MM.1S (cell line): ENCODE data around the gene LIF.

Source experiments
- DNase-seq: peaks from one replicate; pipeline ENCODE4 v3.0.0-alpha.2; 2015
- H2AFZ ChIP-seq: fragments of 300-600 bp; sonication (generic); 2 replicates; pipeline ENCODE4 v1.6.0; 2016; ENCODE audit warnings: antibody characterized with exemption, low read length
- H3F3A ChIP-seq: fragments of 300-600 bp; sonication (generic); 2 replicates; pipeline ENCODE4 v1.6.1; 2016; ENCODE audit warnings: mild to moderate bottlenecking, antibody characterized with exemption, low read length, moderate library complexity, mixed read lengths; ENCODE audit not compliant: insufficient read depth
- H3K27ac ChIP-seq: fragments of 300-600 bp; sonication (generic); 2 replicates; pipeline ENCODE4 v1.5.1; 2016; ENCODE audit warnings: mild to moderate bottlenecking, low read length
- H3K27me3 ChIP-seq: fragments of 300-600 bp; sonication (generic); replicated peaks from 2 replicates; pipeline ENCODE4 v1.6.0; 2016; ENCODE audit warnings: low read length; ENCODE audit not compliant: insufficient read depth
- H3K36me3 ChIP-seq: fragments of 300-600 bp; sonication (generic); replicated peaks from 2 replicates; pipeline ENCODE4 v1.6.1; 2016; ENCODE audit warnings: mild to moderate bottlenecking, low read length, mixed read lengths; ENCODE audit not compliant: insufficient read depth
- H3K4me1 ChIP-seq: fragments of 300-600 bp; sonication (generic); 2 replicates; pipeline ENCODE4 v1.6.1; 2016; ENCODE audit warnings: low read length, mixed read lengths
- H3K4me2 ChIP-seq: fragments of 300-600 bp; sonication (generic); 2 replicates; pipeline ENCODE4 v1.6.0; 2016; ENCODE audit warnings: low read depth, low read length
- H3K4me3 ChIP-seq: fragments of 300-600 bp; sonication (generic); 2 replicates; pipeline ENCODE4 v1.5.1; 2016; ENCODE audit warnings: low read length, mixed read lengths
- H3K79me2 ChIP-seq: fragments of 300-600 bp; sonication (generic); 2 replicates; pipeline ENCODE4 v1.6.1; 2016; ENCODE audit warnings: mixed run types, low read length, mixed read lengths
- H3K9ac ChIP-seq: fragments of 300-600 bp; sonication (generic); 2 replicates; pipeline ENCODE4 v1.6.1; 2016; ENCODE audit warnings: low read length, mixed read lengths
- H3K9me2 ChIP-seq: fragments of 300-600 bp; sonication (generic); replicated peaks from 2 replicates; pipeline ENCODE4 v1.6.1; 2016; ENCODE audit warnings: mild to moderate bottlenecking, low read length, mixed read lengths; ENCODE audit not compliant: insufficient read depth
- H3K9me3 ChIP-seq: fragments of 300-600 bp; sonication (generic); replicated peaks from 2 replicates; pipeline ENCODE4 v1.6.1; 2016; ENCODE audit warnings: mild to moderate bottlenecking, low read length, mixed read lengths; ENCODE audit not compliant: insufficient read depth
- H4K20me1 ChIP-seq: fragments of 300-600 bp; sonication (generic); 2 replicates; pipeline ENCODE4 v1.6.1; 2016; ENCODE audit warnings: mild to moderate bottlenecking, low read length, moderate library complexity, mixed read lengths; ENCODE audit not compliant: insufficient read depth
- EZH2 ChIP-seq: fragments of 300-600 bp; sonication (generic); optimal IDR thresholded peaks from 2 replicates; pipeline ENCODE3; 2017; ENCODE audit warnings: low read depth, mild to moderate bottlenecking, antibody characterized with exemption, low read length, mixed read lengths
- EZH2phosphoT487 ChIP-seq: fragments of 300-600 bp; sonication (generic); IDR thresholded peaks from 2 replicates; pipeline ENCODE4 v1.6.1; 2018; ENCODE audit warnings: antibody characterized with exemption, low read length
- TF ChIP-seq, protein P1 (sequence below): fragments of 300-600 bp; sonication (generic); IDR thresholded peaks from 2 replicates; pipeline ENCODE4 v1.5.1; 2016; ENCODE audit warnings: antibody characterized with exemption, low read length, mixed read lengths

The LIF gene

DNA sequence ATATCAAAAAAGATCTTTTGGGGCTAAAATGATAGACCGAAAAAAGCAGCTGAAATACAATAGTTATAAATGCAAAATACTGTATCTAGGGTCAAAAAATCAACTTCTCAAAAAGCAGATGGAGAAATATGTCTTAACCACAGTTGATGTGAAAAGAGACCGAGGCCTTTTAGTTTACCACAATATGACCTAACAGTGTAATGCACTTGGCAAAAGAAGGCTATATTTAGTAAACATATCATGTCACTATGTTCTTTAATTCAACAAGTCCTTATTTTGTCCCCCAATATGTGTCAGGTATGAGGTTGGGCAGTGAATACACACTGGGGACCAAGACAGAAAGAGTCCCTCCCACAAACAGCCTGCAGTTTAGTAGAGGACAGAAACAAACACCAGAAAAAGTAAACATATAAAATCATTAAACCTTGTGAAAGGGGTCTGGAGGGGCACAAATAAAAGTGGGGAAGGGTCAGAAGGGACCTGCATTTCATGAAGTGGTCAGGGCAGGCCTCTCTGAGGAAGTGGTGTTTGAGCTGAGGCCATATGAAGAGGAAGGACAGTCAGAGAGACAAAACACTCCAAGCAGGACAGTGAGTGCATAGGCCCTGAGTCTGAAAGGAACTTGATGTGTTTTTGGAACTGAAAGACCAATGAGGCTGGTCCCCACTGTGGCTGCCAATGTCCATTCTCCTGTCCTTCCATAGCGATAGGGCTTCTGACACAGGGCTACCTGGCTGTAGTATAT is 53.4 kb downstream of the LIF start:
- no peaks in the 10 kb centered on the region for H3K9me3 ChIP-seq
- no peak for TF ChIP-seq EZH2phosphoT487
- no peak overlapping the region for H3K9ac ChIP-seq
- no peak overlapping the region for H3K27ac ChIP-seq
- H2AFZ ChIP-seq = no peak overlapping the region
- H3K27me3 ChIP-seq = no peaks in the 10 kb centered on the region
- H3K4me2 ChIP-seq = no peak overlapping the region
- DNase-seq = no peak
- H3K79me2 ChIP-seq = no peaks in the 10 kb centered on the region
- H3K4me3 ChIP-seq = no peak overlapping the region
- H3K9me2 ChIP-seq = no peaks in the 10 kb centered on the region
- H3F3A ChIP-seq = no peaks in the 10 kb centered on the region
- H3K4me1 ChIP-seq = 0 out of 2 replicates have a peak, but pooled peaks cover 6% of the 10 kb centered on the region
- no peaks in the 10 kb centered on the region for H3K36me3 ChIP-seq
- no peaks in the 10 kb centered on the region for H4K20me1 ChIP-seq

DNA sequence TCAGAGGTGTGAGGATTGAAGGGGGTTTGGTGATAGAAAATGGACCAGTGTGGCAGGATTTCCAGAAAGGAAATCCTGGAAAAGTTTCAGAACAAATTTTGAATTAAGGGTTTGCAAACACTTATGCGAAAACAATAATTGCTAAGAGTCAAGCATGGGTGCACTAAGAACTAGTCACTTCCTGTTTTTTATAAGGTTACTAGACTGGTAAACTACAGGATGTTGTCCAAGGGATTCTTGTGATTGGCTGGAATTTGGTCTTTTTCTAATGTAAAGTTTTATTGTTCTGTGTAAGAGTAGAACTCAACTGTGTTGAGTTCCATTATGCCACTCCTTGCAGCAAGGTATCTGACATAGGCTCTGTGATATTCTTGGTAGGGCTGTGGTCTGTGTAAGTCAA is 54.1 kb downstream of the LIF start:
- Histone ChIP-seq H4K20me1 (no peaks in the 10 kb centered on the region), H3K27me3 (no peaks in the 10 kb centered on the region), H3K27ac (no peak overlapping the region), H3K4me3 (no peak overlapping the region), H3K79me2 (no peaks in the 10 kb centered on the region), H3K4me2 (no peak overlapping the region), H3K4me1 (0 out of 2 replicates have a peak, but pooled peaks cover 6% of the 10 kb centered on the region), H3K36me3 (no peaks in the 10 kb centered on the region), H2AFZ (no peak overlapping the region), H3K9ac (no peak overlapping the region), H3K9me2 (no peaks in the 10 kb centered on the region), H3K9me3 (no peaks in the 10 kb centered on the region), H3F3A (no peaks in the 10 kb centered on the region)
- DNase-seq = no peak
- TF ChIP-seq EZH2phosphoT487 (no peak), EZH2 (no peak)
- TF ChIP-seq, protein P1, sequence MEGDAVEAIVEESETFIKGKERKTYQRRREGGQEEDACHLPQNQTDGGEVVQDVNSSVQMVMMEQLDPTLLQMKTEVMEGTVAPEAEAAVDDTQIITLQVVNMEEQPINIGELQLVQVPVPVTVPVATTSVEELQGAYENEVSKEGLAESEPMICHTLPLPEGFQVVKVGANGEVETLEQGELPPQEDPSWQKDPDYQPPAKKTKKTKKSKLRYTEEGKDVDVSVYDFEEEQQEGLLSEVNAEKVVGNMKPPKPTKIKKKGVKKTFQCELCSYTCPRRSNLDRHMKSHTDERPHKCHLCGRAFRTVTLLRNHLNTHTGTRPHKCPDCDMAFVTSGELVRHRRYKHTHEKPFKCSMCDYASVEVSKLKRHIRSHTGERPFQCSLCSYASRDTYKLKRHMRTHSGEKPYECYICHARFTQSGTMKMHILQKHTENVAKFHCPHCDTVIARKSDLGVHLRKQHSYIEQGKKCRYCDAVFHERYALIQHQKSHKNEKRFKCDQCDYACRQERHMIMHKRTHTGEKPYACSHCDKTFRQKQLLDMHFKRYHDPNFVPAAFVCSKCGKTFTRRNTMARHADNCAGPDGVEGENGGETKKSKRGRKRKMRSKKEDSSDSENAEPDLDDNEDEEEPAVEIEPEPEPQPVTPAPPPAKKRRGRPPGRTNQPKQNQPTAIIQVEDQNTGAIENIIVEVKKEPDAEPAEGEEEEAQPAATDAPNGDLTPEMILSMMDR = no peak

DNA sequence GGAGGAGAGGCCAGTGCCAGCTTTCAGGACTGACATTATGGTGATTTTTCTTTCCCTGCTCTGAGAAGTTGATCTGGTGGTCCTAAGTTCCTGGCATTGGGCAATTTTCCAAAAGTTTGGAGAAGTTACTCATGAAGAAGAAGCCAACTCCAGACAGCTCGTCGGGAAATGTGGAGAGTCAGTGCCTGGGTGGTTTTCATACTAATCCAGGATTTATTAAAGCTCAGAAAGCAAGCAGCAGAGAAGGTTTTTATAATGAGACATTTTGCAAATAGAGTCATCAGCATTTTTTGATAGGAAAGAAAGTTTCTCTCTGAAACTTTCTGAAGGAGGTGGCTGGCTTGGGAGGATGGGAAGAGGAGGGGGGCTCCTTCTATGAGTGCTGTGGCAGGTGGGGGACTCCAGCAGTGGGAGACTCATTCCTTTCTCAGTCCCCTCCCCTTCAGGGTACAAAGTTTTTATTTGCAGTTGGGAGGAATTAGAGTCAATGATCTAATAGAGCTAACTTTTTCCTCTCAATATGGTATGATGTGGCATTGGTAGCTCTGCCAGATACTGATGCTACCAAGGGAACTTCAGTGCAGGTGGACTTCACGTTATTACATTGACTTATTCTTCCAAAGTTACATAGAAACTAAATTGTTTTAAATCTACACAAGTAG is 55.4 kb downstream of the LIF start:
- Histone ChIP-seq H3K79me2 (no peaks in the 10 kb centered on the region), H3K27me3 (no peaks in the 10 kb centered on the region), H3K4me3 (no peak overlapping the region), H4K20me1 (no peaks in the 10 kb centered on the region), H2AFZ (no peak overlapping the region), H3K9me3 (no peaks in the 10 kb centered on the region), H3K4me1 (0 out of 2 replicates have a peak, but pooled peaks cover 6% of the 10 kb centered on the region), H3F3A (no peaks in the 10 kb centered on the region), H3K27ac (no peak overlapping the region), H3K4me2 (no peak overlapping the region), H3K36me3 (no peaks in the 10 kb centered on the region), H3K9me2 (no peaks in the 10 kb centered on the region), H3K9ac (no peak overlapping the region)
- no peak for DNase-seq
- TF ChIP-seq EZH2 (no peak), EZH2phosphoT487 (no peak)
- TF ChIP-seq, protein P1 = no peak

DNA sequence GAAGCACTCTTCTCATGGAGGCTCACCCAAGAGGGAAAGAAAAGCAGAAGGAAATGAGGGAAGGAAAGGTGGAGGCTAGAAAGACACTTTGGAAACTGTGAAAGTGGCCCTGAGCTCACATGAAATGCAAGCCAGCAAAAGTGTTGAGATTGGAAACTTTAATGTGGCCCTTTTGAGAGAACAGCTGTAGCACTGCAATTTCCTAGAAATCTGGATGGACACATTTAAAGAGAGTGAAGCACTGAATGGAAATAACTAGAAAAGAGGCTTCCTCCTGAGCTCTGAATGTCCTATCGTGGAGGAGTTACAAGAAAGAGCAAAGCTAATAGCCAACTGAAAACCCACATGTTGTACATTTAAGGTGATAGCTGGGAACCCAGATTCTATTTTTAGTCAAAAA is 56.0 kb downstream of the LIF start:
- Histone ChIP-seq H3K79me2 (no peaks in the 10 kb centered on the region), H3K27me3 (no peaks in the 10 kb centered on the region), H3F3A (no peaks in the 10 kb centered on the region), H4K20me1 (no peaks in the 10 kb centered on the region), H3K9me3 (no peaks in the 10 kb centered on the region), H3K4me1 (0 out of 2 replicates have a peak, but pooled peaks cover 6% of the 10 kb centered on the region), H3K9ac (no peak overlapping the region), H3K9me2 (no peaks in the 10 kb centered on the region), H3K36me3 (no peaks in the 10 kb centered on the region), H3K4me2 (no peak overlapping the region), H2AFZ (no peak overlapping the region), H3K27ac (no peak overlapping the region), H3K4me3 (no peak overlapping the region)
- no peak for DNase-seq
- TF ChIP-seq, protein P1 = no peak
- TF ChIP-seq EZH2phosphoT487 = no peak
- no peak for TF ChIP-seq EZH2
